Right lobe of liver (tissue), 6 donors: Measurements from ENCODE around the gene GPC5. TPM values are rescaled to one million over a fixed set of nuclear protein-coding genes. Genes with fewer than 3 reads are reported as not detected.

Experiments
- ATAC-seq, 4 donors: fragments of 200-7000 bp; cut with Tn5 transposase; one replicate each; pipeline ENCODE4 v1.9.1; 2020; ENCODE audit warnings: mild to moderate bottlenecking in 4 of 4, moderate library complexity in 4 of 4
- DNase-seq, 3 donors: peaks; one replicate each; pipeline ENCODE4 v3.0.0-alpha.2; 2020
- H3K27ac ChIP-seq, 3 donors: fragments of 200-600 bp; one replicate each; pipeline ENCODE4 v1.8.0; 2022
- H3K27me3 ChIP-seq, 2 donors: fragments of 200-600 bp; one replicate each; pipeline ENCODE4 v1.8.0; 2022
- H3K36me3 ChIP-seq, 4 donors: fragments of 200-600 bp; sonication (generic) in 1 of 4; one replicate each; pipeline versions ENCODE4 v1.5.1 to v1.8.0; 2017 to 2022; ENCODE audit warnings: control low read depth in 1 of 4
- H3K4me1 ChIP-seq, 4 donors: fragments of 200-600 bp; sonication (generic) in 1 of 4; one replicate each; pipeline versions ENCODE4 v1.5.1 to v1.8.0; 2017 to 2022; ENCODE audit warnings: control low read depth in 1 of 4
- H3K4me3 ChIP-seq, 3 donors: fragments of 200-600 bp; one replicate each; pipeline ENCODE4 v1.8.0; 2022
- H3K9me3 ChIP-seq, 4 donors: fragments of 200-600 bp; sonication (generic) in 1 of 4; one replicate each; pipeline versions ENCODE4 v1.5.1 to v1.8.0; 2017 to 2022; ENCODE audit warnings: control low read depth in 1 of 4
- POLR2A ChIP-seq: fragments of 450-650 bp; IDR thresholded peaks from one replicate; pipeline ENCODE4 v1.6.1; 2017; ENCODE audit warnings: antibody characterized with exemption, mild to moderate bottlenecking
- WGBS: methylation state at CpG from one replicate; pipeline ENCODE4 v1.1.6; 2018; ENCODE audit warnings: low coverage, low lambda C conversion rate; ENCODE audit not compliant: insufficient coverage; ENCODE audit errors: missing lambda C conversion rate; 5-methylcytosine and 5-hydroxymethylcytosine counted together
- intact Hi-C, 2 donors: fragments of 100-400 bp; cut with DNase I; formaldehyde crosslinking; loops; one replicate each; pipeline versions ENCODE4 v1.11.2 to v1.14.1; 2022
- total RNA-seq, 6 experiments: library from RNA; depleted of rRNA in 2 of 6; stranded (reverse); fragments of >200 nt in 2 of 6; fragmentation: NEBNext Ultra II Directional in 3 of 6; extraction: Animal tissue kit (Norgen Biotek cat#: 25700) in 3 of 6; gene quantifications; one replicate each; pipeline versions ENCODE4 v1.1.0 to v1.2.4, GENCODE V29; 2016 to 2023
- TF ChIP-seq, protein P1 (sequence below), 4 donors: fragments of 200-600 bp in 3 of 4; fragments of 450-650 bp in 1 of 4; IDR thresholded peaks; one replicate each; pipeline versions ENCODE4 v1.5.1 to v1.8.0; 2016 to 2022; ENCODE audit warnings: antibody characterized with exemption in 4 of 4, mild to moderate bottlenecking in 2 of 4
- donor health status: DM: no; HTN: yes; CAD: no.
- donor health status: DM: no; HTN: no; CAD: no.
- donor health status: DM: no; HTN: no; CAD: no.
- donor health status: DM: no; HTN: yes; CAD: no.
- donor health status: DM: no; HTN: yes; CAD: no.

The GPC5 gene
- total RNA-seq, 6 experiments from 2014 or later = 0.12 to 0.99 (median 0.66) TPM

DNA sequence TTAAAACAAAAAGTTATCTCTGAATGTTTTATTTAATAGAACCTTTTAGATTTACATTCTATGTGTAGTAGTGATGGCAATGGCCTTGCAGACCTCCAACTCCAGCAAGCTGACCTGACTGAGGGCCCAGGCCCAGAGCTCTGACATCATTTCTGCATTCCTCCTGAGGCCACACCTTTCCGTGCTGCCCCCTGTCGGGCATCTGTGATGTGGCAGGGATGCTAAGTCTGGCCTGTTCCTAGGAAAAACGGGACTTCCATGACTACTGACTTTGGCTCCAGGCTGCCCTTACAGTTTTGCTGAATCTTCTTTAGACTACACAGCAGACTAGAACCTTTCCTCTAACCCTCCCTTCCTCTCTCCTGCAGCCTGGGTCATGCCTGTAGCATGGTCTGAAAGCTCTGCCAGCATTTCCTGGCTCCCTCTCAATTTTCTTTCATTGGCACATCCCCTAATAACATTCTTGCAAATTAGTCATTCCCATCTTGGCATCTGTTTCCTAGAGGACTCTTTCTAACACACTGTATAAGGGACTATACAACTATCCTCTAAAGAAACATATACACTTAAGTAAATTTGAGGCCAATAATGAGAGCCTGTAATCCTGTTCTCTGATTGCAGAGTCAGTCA, 249.1 kb downstream of the GPC5 start:
- Histone ChIP-seq H3K4me3 (no peak overlapping the region), H3K4me1 (no peaks in the 10 kb centered on the region), H3K36me3 (no peaks in the 10 kb centered on the region), H3K27ac (no peak overlapping the region), H3K27me3 (no peaks in the 10 kb centered on the region), H3K9me3 (no peaks in the 10 kb centered on the region)
- TF ChIP-seq, protein P1, sequence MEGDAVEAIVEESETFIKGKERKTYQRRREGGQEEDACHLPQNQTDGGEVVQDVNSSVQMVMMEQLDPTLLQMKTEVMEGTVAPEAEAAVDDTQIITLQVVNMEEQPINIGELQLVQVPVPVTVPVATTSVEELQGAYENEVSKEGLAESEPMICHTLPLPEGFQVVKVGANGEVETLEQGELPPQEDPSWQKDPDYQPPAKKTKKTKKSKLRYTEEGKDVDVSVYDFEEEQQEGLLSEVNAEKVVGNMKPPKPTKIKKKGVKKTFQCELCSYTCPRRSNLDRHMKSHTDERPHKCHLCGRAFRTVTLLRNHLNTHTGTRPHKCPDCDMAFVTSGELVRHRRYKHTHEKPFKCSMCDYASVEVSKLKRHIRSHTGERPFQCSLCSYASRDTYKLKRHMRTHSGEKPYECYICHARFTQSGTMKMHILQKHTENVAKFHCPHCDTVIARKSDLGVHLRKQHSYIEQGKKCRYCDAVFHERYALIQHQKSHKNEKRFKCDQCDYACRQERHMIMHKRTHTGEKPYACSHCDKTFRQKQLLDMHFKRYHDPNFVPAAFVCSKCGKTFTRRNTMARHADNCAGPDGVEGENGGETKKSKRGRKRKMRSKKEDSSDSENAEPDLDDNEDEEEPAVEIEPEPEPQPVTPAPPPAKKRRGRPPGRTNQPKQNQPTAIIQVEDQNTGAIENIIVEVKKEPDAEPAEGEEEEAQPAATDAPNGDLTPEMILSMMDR (IDR thresholded peaks at IDR 0.05) = peak in 3 of 4 donors; percentile 18 to 38 (median 28)
- no peak for TF ChIP-seq POLR2A
- intact Hi-C loops = no loop called here
- ATAC-seq = peak in 2 of 4 donors; percentile 31 to 32
- 80% methylated on average over 2 of the region's 3 CpGs for WGBS
- no peak for DNase-seq

GRCh38 chr13:91648012-91648411, 249.6 kb downstream of the GPC5 start:
- H3K4me3 ChIP-seq = no peak overlapping the region
- intact Hi-C loops = no loop called here
- no peak for DNase-seq
- H3K27me3 ChIP-seq = no peaks in the 10 kb centered on the region
- TF ChIP-seq, protein P1 (IDR thresholded peaks at IDR 0.05) = no peak
- no peak for TF ChIP-seq POLR2A
- H3K36me3 ChIP-seq = no peaks in the 10 kb centered on the region
- no peak overlapping the region for H3K27ac ChIP-seq
- H3K4me1 ChIP-seq = no peaks in the 10 kb centered on the region
- ATAC-seq = no peak
- H3K9me3 ChIP-seq = no peaks in the 10 kb centered on the region

DNA sequence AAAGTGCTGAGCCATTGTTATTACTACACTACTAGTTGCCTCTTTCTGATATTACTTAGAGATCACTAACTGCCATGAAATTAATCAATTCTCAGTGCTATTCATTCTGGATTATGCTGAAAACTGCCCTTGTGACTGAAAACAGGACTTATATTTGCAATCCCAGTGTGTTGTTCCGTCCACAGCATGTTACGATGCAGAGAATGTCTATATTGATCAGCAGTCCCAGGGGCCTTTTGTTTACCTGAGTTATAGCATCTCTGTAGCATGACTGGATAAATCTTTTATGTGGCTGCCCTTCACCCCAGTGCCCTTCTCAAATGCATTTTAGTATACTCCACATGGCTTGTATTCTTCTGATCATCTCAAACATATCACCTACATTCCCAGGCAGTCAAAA, 251.0 kb downstream of the GPC5 start:
- H3K36me3 ChIP-seq = no peaks in the 10 kb centered on the region
- intact Hi-C loops = no loop called here
- no CpG with 5 or more reads among the region's 2 CpGs for WGBS

GRCh38 chr13:91652404-91653301, 254.2 kb downstream of the GPC5 start:
- TF ChIP-seq, protein P1 (IDR thresholded peaks at IDR 0.05) = no peak
- no peak for TF ChIP-seq POLR2A

More for the DNA sequence above, 251.0 kb downstream of the GPC5 start:
- Histone ChIP-seq H3K4me3 (no peak overlapping the region), H3K9me3 (no peaks in the 10 kb centered on the region), H3K4me1 (no peaks in the 10 kb centered on the region), H3K27ac (no peak overlapping the region), H3K27me3 (no peaks in the 10 kb centered on the region)
- no peak for TF ChIP-seq POLR2A
- TF ChIP-seq, protein P1 (IDR thresholded peaks at IDR 0.05) = no peak
- ATAC-seq (no peak), DNase-seq (no peak)

More at GRCh38 chr13:91652404-91653301, 254.2 kb downstream of the GPC5 start:
- 55% methylated on average over 10 of the region's 10 CpGs for WGBS
- intact Hi-C loops = no loop called here
- ATAC-seq (no peak), DNase-seq (no peak)
- H3K36me3 ChIP-seq = no peaks in the 10 kb centered on the region
- no peak overlapping the region for H3K4me3 ChIP-seq
- H3K27ac ChIP-seq = no peak overlapping the region
- no peaks in the 10 kb centered on the region for H3K27me3 ChIP-seq
- H3K4me1 ChIP-seq = no peaks in the 10 kb centered on the region
- H3K9me3 ChIP-seq = no peaks in the 10 kb centered on the region
